HepG2 (cell line): ENCODE results near the gene CDYL. TPM values are rescaled to one million over a fixed set of nuclear protein-coding genes. Genes with fewer than 3 reads are reported as not detected.

Experiments
- ATAC-seq: fragments of 200-7000 bp; cut with Tn5 transposase; 3 replicates; pipeline ENCODE4 v1.9.1; 2020; ENCODE audit warnings: mild to moderate bottlenecking, moderate library complexity
- BruUV-seq: library from RNA; stranded (reverse); fragments of 400-500 nt; replicated peaks from 2 replicates; lab custom pipeline; 2021; lab: Mats Ljungman, UMichigan
- CTCF ChIA-PET: fragments of 300-600 bp; formaldehyde crosslinking; extraction: SDS; loops from one replicate; lab custom pipeline; 2021; ENCODE audit warnings: low total read pairs, inconsistent platforms, low intra/inter-chr PET ratio; lab: Yijun Ruan, JAX
- POLR2A ChIA-PET: fragments of 350-600 bp; sonication (Branson Sonifier 250); formaldehyde crosslinking; loops from one replicate; lab custom pipeline; 2020; ENCODE audit warnings: antibody characterized with exemption, inconsistent platforms; lab: Yijun Ruan, JAX
- DNase-seq: peaks from one replicate; pipeline ENCODE4 v3.0.0-alpha.2; 2015; ENCODE audit warnings: low spot score
- FAIRE-seq: peaks from 3 replicates; lab custom pipeline; 2011; peaks lifted over from hg19 to GRCh38; lab: Jason Lieb, UNC
- H2AFZ ChIP-seq: one replicate; pipeline ENCODE4 v1.6.1; 2011; ENCODE audit warnings: low read length, inconsistent platforms
- H3K27ac ChIP-seq: fragments of 300-600 bp; 3 replicates; pipeline ENCODE4 v1.8.0; 2011; ENCODE audit warnings: mixed run types, mild to moderate bottlenecking, mixed read lengths, low read length, inconsistent platforms; ENCODE audit not compliant: insufficient read depth; ENCODE audit errors: extremely low read length
- H3K27me3 ChIP-seq, 2 experiments: fragments of 200-600 bp in 1 of 2; 2 replicates in 1 of 2; 3 replicates in 1 of 2; pipeline versions ENCODE4 v1.6.0 to v1.8.0; 2011; ENCODE audit warnings: low read length in 2 of 2, mild to moderate bottlenecking in 2 of 2, moderate library complexity in 2 of 2, inconsistent platforms in 1 of 2; ENCODE audit not compliant: insufficient read depth in 2 of 2, control insufficient read depth in 1 of 2
- H3K36me3 ChIP-seq, 2 experiments: fragments of 200-600 bp in 1 of 2; replicated peaks in 1 of 2; 2 replicates in 1 of 2; 3 replicates in 1 of 2; pipeline versions ENCODE4 v1.5.1 to v1.8.0; 2011; ENCODE audit warnings: low read length in 2 of 2, inconsistent platforms in 1 of 2; ENCODE audit not compliant: insufficient read depth in 2 of 2, control insufficient read depth in 1 of 2
- H3K4me1 ChIP-seq: 2 replicates; pipeline ENCODE4 v1.5.1; 2012; ENCODE audit warnings: low read length, inconsistent platforms; ENCODE audit not compliant: insufficient read depth
- H3K4me2 ChIP-seq: 2 replicates; pipeline ENCODE4 v1.6.0; 2011; ENCODE audit warnings: low read depth, low read length, inconsistent platforms
- H3K4me3 ChIP-seq, 3 experiments: fragments of 200-600 bp in 1 of 3; sonication (generic), shearing (Covaris generic) in 1 of 3; replicated peaks in 1 of 3; 2 replicates each; pipeline ENCODE4 v1.5.1; 2011 to 2016; ENCODE audit warnings: low read length in 3 of 3, inconsistent platforms in 2 of 3, low read depth in 2 of 3, mild to moderate bottlenecking in 2 of 3, control low read depth in 1 of 3, mixed read lengths in 1 of 3; ENCODE audit not compliant: insufficient read depth in 1 of 3
- H3K79me2 ChIP-seq: one replicate; pipeline ENCODE4 v1.6.1; 2011; ENCODE audit warnings: low read length, inconsistent platforms; ENCODE audit not compliant: insufficient read depth
- H3K9ac ChIP-seq: 2 replicates; pipeline ENCODE4 v1.6.0; 2011; ENCODE audit warnings: mild to moderate bottlenecking, low read depth, low read length, inconsistent platforms; ENCODE audit not compliant: insufficient read depth
- H3K9me3 ChIP-seq: 2 replicates; pipeline ENCODE4 v1.5.1; 2012; ENCODE audit warnings: mild to moderate bottlenecking, low read length
- H4K20me1 ChIP-seq: 2 replicates; pipeline ENCODE4 v1.6.0; 2011; ENCODE audit warnings: inconsistent platforms, mild to moderate bottlenecking, low read length, moderate library complexity; ENCODE audit not compliant: insufficient read depth
- DMAP1 ChIP-seq: IDR thresholded peaks from 2 replicates; pipeline ENCODE4 v1.6.1; 2016
- HOXA9 ChIP-seq: sonication (generic); formaldehyde crosslinking; IDR thresholded peaks from 2 replicates; pipeline ENCODE4 v1.8.1; 2022; ENCODE audit warnings: missing genetic modification reagents, mild to moderate bottlenecking, moderate library complexity, borderline replicate concordance
- KDM2A ChIP-seq: sonication (generic); formaldehyde crosslinking; IDR thresholded peaks from 2 replicates; pipeline ENCODE4 v1.4.0; 2020; ENCODE audit warnings: low read depth, missing genetic modification reagents, borderline replicate concordance
- MED8 ChIP-seq: sonication (generic); formaldehyde crosslinking; IDR thresholded peaks from 2 replicates; pipeline ENCODE4 v1.8.1; 2023; ENCODE audit warnings: mild to moderate bottlenecking, missing genetic modification reagents; ENCODE audit not compliant: insufficient replicate concordance
- SRSF4 ChIP-seq: fragments of 200-400 bp; formaldehyde crosslinking; IDR thresholded peaks from one replicate; pipeline ENCODE4 v1.6.1; 2018; ENCODE audit warnings: mild to moderate bottlenecking, low read depth, low read length, moderate library complexity; ENCODE audit not compliant: poor library complexity, severe bottlenecking
- ZNF225 ChIP-seq: sonication (generic); formaldehyde crosslinking; IDR thresholded peaks from 2 replicates; pipeline ENCODE4 v1.4.0; 2020; ENCODE audit warnings: mild to moderate bottlenecking, missing genetic modification reagents
- ZNF382 ChIP-seq: sonication (generic); formaldehyde crosslinking; IDR thresholded peaks from 2 replicates; pipeline ENCODE4 v1.5.0; 2020; ENCODE audit warnings: missing genetic modification reagents, mild to moderate bottlenecking, borderline replicate concordance
- ZNF724P ChIP-seq: sonication (generic); formaldehyde crosslinking; IDR thresholded peaks from 2 replicates; pipeline ENCODE4 v1.8.0; 2022; ENCODE audit warnings: missing genetic modification reagents, borderline replicate concordance
- ZNF780A ChIP-seq: sonication (generic); formaldehyde crosslinking; IDR thresholded peaks from 2 replicates; pipeline ENCODE4 v1.8.0; 2022; ENCODE audit warnings: mild to moderate bottlenecking, missing genetic modification reagents, moderate library complexity
- WGBS: methylation state at CpG from one replicate; pipeline ENCODE4 v1.1.6; 2017; ENCODE audit warnings: low lambda C conversion rate; 5-methylcytosine and 5-hydroxymethylcytosine counted together
- in situ Hi-C: cut with HindIII; loops from 2 replicates; pipeline ENCODE4 v1.10.0; 2017; ENCODE audit warnings: low pct_unique_long_range_greater_than_20kb; ENCODE audit not compliant: extremely low pct_ligation_motif_present
- intact Hi-C: fragments of 100-400 bp; cut with micrococcal nuclease; formaldehyde crosslinking; loops from one replicate; pipeline ENCODE4 v1.10.0; 2022; ENCODE audit not compliant: unreplicated experiment
- polyA plus RNA-seq, 8 experiments: library from polyadenylated mRNA; depleted of rRNA in 3 of 8; stranded (reverse) in 7 of 8; unstranded in 1 of 8; fragments of >200 nt; fragmentation: Illumina TruSeq in 4 of 8; extraction: Trizol in 4 of 8; gene quantifications; 2 replicates each; pipeline versions ENCODE4 v1.2.1 to v1.2.3, GENCODE V29; 2011 to 2016; ENCODE audit warnings: low read depth in 4 of 8, missing spikeins in 1 of 8, mixed read lengths in 1 of 8; ENCODE audit not compliant: insufficient read depth in 1 of 8
- total RNA-seq, 5 experiments: library from RNA; depleted of rRNA; stranded (reverse); fragments of >200 nt; fragmentation: Illumina TruSeq; extraction: Trizol; gene quantifications; 2 replicates each; pipeline ENCODE4 v1.2.3, GENCODE V29; 2016; ENCODE audit warnings: low read depth in 1 of 5
- TF ChIP-seq, protein P1 (sequence below): sonication (generic); formaldehyde crosslinking; IDR thresholded peaks from 2 replicates; pipeline ENCODE4 v1.4.0; 2020; ENCODE audit warnings: mild to moderate bottlenecking, missing genetic modification reagents
- TF ChIP-seq, protein P2 (sequence below): IDR thresholded peaks from 2 replicates; pipeline ENCODE4 v1.6.1; 2018; ENCODE audit warnings: missing genetic modification reagents, mild to moderate bottlenecking, missing compliant biosample characterization

Gene CDYL
- total and polyA plus RNA-seq, 2 of the 13 experiments (the other 11 are each of a cell fraction or from before 2014, with no cell fraction given): 22.8 to 105 TPM

GRCh38 chr6:4961322-4962168 is 185.3 kb downstream of the CDYL start:
- H3K9ac ChIP-seq: no peak overlapping the region
- ATAC-seq (no peak), DNase-seq (no peak), FAIRE-seq (no peak)
- H3K27ac ChIP-seq: no peak overlapping the region
- no peaks in the 10 kb centered on the region for H3K9me3 ChIP-seq
- H3K4me3 ChIP-seq: no peak overlapping the region
- WGBS: 40% methylated on average over 10 of the region's 10 CpGs
- no peaks in the 10 kb centered on the region for H4K20me1 ChIP-seq
- POLR2A ChIA-PET: no interaction called here
- CTCF ChIA-PET: no interaction called here
- no peak overlapping the region for H2AFZ ChIP-seq
- no TSS peak for BruUV-seq
- peaks cover 7 to 39% of the 10 kb centered on the region in 2 experiments; a peak in 4 of 5 replicates for H3K27me3 ChIP-seq
- no peaks in the 10 kb centered on the region for H3K79me2 ChIP-seq
- no peaks in the 10 kb centered on the region for H3K36me3 ChIP-seq
- in situ Hi-C loops: loop anchor here (10.0 kb wide), 1 partner anchor 737 kb away; no protein-coding TSS in a partner anchor
- TF ChIP-seq ZNF780A: no peak
- no peak for TF ChIP-seq KDM2A (CRISPR knock-in tag)
- no peak for TF ChIP-seq ZNF225 (CRISPR knock-in tag)
- TF ChIP-seq SRSF4: no peak
- no peak for TF ChIP-seq ZNF382 (CRISPR knock-in tag)
- no peak for TF ChIP-seq ZNF724P (CRISPR knock-in tag)
- no peak for TF ChIP-seq MED8 (CRISPR knock-in tag)
- TF ChIP-seq, protein P1, sequence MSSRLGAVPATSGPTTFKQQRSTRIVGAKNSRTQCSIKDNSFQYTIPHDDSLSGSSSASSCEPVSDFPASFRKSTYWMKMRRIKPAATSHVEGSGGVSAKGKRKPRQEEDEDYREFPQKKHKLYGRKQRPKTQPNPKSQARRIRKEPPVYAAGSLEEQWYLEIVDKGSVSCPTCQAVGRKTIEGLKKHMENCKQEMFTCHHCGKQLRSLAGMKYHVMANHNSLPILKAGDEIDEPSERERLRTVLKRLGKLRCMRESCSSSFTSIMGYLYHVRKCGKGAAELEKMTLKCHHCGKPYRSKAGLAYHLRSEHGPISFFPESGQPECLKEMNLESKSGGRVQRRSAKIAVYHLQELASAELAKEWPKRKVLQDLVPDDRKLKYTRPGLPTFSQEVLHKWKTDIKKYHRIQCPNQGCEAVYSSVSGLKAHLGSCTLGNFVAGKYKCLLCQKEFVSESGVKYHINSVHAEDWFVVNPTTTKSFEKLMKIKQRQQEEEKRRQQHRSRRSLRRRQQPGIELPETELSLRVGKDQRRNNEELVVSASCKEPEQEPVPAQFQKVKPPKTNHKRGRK: no peak
- no peak for TF ChIP-seq DMAP1
- TF ChIP-seq, protein P2, sequence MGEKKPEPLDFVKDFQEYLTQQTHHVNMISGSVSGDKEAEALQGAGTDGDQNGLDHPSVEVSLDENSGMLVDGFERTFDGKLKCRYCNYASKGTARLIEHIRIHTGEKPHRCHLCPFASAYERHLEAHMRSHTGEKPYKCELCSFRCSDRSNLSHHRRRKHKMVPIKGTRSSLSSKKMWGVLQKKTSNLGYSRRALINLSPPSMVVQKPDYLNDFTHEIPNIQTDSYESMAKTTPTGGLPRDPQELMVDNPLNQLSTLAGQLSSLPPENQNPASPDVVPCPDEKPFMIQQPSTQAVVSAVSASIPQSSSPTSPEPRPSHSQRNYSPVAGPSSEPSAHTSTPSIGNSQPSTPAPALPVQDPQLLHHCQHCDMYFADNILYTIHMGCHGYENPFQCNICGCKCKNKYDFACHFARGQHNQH (CRISPR knock-in tag): no peak
- TF ChIP-seq HOXA9: no peak
- intact Hi-C loops: no loop called here
- no peak overlapping the region for H3K4me2 ChIP-seq
- H3K4me1 ChIP-seq: peaks cover 22% of the 10 kb centered on the region
